SK-N-SH treated with all-trans-retinoic acid at 6 μM for 48 hours (cell line): Measurements from ENCODE around the gene MAST4.

Experiments
- ARNTL ChIP-seq: fragments of 450-650 bp; formaldehyde crosslinking; IDR thresholded peaks from 2 replicates; pipeline ENCODE4 v1.5.0; 2020; ENCODE audit warnings: low read depth, mild to moderate bottlenecking, moderate library complexity, borderline replicate concordance
- CSDC2 ChIP-seq: fragments of 250-450 bp; sonication (Bioruptor Pico); IDR thresholded peaks from 2 replicates; pipeline ENCODE4 v1.5.0; 2020; ENCODE audit warnings: mild to moderate bottlenecking, moderate library complexity
- ESRRG ChIP-seq: fragments of 250-450 bp; sonication (Bioruptor Pico); IDR thresholded peaks from 2 replicates; pipeline ENCODE4 v1.6.1; 2021; ENCODE audit warnings: mild to moderate bottlenecking
- GLIS3 ChIP-seq: fragments of 250-450 bp; sonication (Bioruptor Pico); IDR thresholded peaks from 2 replicates; pipeline ENCODE4 v1.5.0; 2020; ENCODE audit warnings: mild to moderate bottlenecking, moderate library complexity
- OSR1 ChIP-seq: fragments of 250-450 bp; sonication (Bioruptor Pico); IDR thresholded peaks from 2 replicates; pipeline ENCODE4 v1.8.0; 2022; ENCODE audit warnings: moderate library complexity, mild to moderate bottlenecking, inconsistent platforms
- PPARA ChIP-seq: fragments of 250-450 bp; sonication (Bioruptor Pico); IDR thresholded peaks from 2 replicates; pipeline ENCODE4 v1.5.0; 2020; ENCODE audit warnings: mild to moderate bottlenecking, borderline replicate concordance
- TF ChIP-seq, protein P1 (sequence below): fragments of 250-450 bp; sonication (Bioruptor Pico); IDR thresholded peaks from 2 replicates; pipeline ENCODE4 v1.8.0; 2021; ENCODE audit warnings: low read depth, mild to moderate bottlenecking, moderate library complexity, borderline replicate concordance

DNA sequence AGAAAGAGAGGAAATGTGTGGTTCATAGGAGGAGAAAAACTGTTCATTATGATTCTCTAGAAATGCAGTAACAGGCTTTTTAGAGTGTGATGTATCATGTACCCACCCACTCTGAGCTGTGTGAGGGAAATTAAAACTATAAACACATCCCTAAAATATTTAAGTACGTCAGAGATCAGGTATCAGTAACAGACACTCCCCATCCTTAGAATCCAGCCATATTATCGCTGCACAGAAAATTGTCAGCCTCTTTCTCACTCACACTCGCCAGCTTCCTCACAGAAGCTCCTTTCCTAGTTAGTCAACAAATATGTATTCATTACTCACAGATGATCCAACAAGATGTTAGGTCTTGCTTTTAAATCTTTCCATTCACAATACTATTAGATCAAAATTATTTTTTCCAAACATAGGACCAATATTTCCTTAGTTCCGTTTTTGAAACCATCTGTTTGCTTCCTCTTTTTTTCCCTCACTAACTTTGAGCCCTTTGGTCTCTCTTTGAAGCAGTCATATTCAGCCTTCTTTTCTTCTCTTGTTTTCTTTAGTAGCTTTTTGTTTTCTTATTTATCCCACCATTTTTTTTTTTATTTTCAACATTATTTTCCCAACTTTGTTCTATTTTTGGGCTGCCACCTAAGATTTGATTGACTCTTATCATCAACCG is 13.6 kb upstream of the MAST4 start:
- TF ChIP-seq ESRRG (CRISPR knock-in tag) (no peak), ARNTL (CRISPR knock-in tag) (no peak), OSR1 (CRISPR knock-in tag) (no peak), PPARA (CRISPR knock-in tag) (no peak), CSDC2 (no peak), GLIS3 (CRISPR knock-in tag) (no peak)
- TF ChIP-seq, protein P1, sequence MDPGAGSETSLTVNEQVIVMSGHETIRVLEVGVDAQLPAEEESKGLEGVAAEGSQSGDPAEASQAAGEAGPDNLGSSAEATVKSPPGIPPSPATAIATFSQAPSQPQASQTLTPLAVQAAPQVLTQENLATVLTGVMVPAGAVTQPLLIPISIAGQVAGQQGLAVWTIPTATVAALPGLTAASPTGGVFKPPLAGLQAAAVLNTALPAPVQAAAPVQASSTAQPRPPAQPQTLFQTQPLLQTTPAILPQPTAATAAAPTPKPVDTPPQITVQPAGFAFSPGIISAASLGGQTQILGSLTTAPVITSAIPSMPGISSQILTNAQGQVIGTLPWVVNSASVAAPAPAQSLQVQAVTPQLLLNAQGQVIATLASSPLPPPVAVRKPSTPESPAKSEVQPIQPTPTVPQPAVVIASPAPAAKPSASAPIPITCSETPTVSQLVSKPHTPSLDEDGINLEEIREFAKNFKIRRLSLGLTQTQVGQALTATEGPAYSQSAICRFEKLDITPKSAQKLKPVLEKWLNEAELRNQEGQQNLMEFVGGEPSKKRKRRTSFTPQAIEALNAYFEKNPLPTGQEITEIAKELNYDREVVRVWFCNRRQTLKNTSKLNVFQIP (CRISPR knock-in tag), result no peak
